Endometrial microvascular endothelial cells (primary cell): Measurements from ENCODE around the gene TENM3. TPM values are rescaled to one million over a fixed set of nuclear protein-coding genes. Genes with fewer than 3 reads are reported as not detected.

Experiments used
- in situ Hi-C: cut with HindIII; loops from 2 replicates; pipeline ENCODE4 v1.10.0; 2017; ENCODE audit warnings: low sequenced_read_pairs, low pct_unique_long_range_greater_than_20kb; ENCODE audit errors: inconsistent ontology term
- total RNA-seq: library from RNA; depleted of rRNA; stranded (reverse); fragments of >200 nt; gene quantifications from one replicate; pipeline ENCODE4 v1.2.3, GENCODE V29; 2015; ENCODE audit errors: inconsistent ontology term

The TENM3 gene
- total RNA-seq, 1 donor from 2014 or later, result 62.0 TPM

- in situ Hi-C loops, result no loop called here
These were observed 599.0 kb downstream of the TENM3 start for GRCh38 chr4:182842104-182842600.

GRCh38 chr4:182842759-182843390, 599.7 kb downstream of the TENM3 start:
- in situ Hi-C loops, result no loop called here

DNA sequence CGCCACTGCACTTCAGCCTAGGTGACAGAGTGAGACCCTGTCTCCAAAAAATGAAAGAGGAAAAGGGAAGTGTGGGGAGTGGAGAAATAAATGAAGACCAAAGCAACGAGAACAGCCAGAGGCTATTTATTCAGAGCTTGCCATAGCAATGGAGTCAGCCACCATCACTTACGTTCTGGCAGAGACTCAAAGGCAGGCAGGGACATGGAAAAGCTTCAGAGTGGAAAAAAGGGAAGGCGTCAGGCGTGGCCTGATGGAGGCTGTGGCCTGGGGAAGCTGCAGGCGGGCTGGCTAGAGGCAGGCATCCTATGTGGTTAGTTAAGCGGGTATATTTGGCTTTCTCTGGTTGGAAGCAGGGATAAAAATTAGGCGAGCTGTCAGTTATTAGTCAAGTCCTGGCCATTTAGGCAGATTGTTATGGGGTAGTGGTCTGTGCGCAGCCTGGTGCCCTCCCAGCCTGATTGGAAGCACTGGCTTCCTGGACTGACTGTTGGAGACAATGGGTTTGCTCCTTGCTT, 600.7 kb downstream of the TENM3 start:
- in situ Hi-C loops, result no loop called here

GRCh38 chr4:182845618-182846017, 602.4 kb downstream of the TENM3 start:
- in situ Hi-C loops, result no loop called here

DNA sequence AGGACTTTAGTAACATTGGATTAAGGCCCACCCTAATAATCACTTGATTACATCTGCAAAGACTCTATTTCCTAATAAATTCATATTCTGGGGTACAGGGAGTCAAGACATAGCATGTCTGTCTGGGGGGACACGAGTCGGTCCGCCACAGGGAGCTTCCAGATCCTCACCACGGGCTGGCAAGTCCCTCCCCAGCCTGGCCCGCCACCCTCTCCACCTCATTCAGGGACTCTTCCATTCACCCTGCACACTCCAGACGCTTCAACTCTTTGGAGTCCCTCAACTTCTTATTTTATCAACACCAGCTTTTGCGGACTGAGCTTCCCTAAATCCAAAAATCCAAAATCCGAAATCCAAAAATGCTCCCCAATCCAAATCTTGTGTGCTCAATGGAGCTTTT, 602.8 kb downstream of the TENM3 start:
- in situ Hi-C loops, result no loop called here

DNA sequence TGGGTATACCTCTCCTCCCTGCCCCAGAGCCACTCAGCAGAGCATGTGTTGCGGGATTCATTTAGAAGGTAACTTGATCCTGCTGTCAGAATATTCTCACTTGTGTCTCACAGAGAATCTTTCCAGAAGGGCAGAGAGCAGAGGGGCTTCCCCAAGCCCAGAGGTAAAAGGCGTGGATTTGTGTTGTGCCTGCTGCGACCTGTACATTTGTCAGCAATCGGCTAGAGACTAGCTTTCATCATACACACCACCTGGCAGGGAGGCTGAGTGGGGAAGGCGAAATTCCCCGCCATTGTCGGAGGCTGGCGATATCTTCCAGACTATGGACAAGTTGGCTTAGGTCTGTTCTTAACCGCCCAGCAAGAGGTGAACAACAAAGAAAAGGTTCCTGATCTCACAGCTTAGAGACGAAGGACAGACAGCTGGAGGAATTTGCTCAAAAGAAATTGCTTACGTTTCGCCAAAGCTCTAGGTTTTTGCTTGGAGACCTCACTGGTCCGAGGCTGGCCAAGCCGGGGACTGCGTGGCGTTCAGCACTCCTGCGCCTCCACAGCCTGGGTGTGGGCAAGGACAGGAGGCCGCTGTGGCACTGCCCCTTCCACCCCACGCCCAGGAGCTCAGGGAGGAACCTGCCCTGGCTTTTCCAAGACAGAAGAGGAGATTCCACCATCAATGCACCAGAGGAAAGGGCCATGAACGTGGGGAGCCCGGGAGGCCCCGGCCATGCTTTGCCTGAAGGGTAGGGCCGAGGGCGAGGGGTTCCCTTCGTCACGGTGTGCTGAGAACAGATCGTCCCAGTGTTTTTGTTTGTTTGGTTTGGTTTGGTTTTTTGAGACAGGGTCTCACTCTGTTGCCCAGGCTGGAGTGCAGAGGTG, 604.6 kb downstream of the TENM3 start:
- in situ Hi-C loops, result no loop called here

DNA sequence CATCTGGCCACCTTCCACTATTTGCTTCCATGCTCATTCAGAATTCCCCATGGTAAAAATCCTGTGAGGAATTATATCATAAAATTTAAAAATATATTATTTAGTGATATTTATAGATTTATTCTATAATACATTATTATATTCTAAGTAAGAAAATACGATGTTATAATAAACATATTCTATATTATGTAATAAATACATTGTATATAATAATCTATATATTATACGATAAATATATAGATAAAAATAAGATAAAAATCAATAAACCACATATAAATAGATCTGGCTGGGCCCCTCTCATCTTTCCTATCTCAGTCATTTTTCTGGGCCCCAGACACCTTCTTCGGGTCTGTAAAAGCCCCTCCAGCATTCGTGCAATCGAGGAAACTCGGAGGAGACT, 605.5 kb downstream of the TENM3 start:
- in situ Hi-C loops, result no loop called here
